ENCODE data around the gene MAP1LC3B.

Gene MAP1LC3B

DNA sequence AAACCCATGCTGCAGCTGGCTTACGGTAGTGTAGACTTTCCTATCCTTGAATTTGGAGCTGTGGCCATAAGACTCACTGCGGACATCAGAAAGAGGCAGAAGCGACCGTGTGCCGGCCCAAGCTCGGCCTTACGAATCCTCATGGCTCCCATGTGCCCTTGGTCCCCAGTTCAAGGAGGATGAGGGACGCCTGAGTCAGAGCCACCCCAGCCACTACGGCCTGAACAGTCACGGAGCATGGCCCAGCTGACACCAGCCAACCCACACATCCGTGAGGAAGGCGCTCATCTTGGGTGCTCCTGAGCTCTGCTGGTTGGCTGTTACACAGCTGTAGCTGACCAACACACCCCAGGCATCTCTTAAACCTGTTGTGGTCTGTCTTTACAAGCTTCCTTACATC lies 56.7 kb downstream of the MAP1LC3B start:
- CTCF ChIA-PET = no interaction called here
- Mint-ChIP-seq H3K9me3 (no peaks in the 10 kb centered on the region), H3K4me3 (no peak overlapping the region), H3K36me3 (peaks cover 17% of the 10 kb centered on the region), H3K4me1 (no peaks in the 10 kb centered on the region), H3K27me3 (no peaks in the 10 kb centered on the region), H3K27ac (no peak overlapping the region)
- no peak for DNase-seq

DNA sequence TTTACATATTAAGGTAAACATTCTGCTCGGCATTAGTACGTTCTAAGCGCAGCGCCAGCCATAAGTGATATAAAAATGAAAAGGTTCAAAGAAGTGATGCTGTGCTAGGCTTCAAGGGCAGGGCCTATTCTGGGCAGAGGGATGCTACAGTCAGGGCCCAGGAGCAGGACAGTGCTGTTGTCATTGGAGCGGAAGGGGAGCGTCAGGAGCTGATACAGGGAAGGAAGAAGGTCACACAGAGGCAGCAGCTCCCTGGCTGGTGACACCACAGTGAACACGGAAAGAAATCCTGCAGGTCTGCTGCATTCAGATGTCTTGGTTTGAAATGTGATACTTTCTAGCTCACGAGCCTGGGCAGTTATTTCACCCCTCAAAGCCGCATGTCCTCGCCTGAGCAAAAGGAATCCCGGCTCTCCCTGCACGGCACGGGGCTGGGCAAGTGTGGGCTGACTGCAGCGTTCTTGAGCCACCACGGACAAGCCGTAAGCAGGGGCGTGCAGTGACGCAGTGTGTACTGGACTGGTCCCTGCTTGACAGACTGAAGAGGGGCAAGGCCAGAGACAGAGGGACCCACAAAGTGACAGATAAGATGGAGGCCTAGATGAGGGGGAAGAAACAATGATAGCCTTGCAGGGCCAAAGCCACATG lies 59.6 kb downstream of the MAP1LC3B start:
- Mint-ChIP-seq H3K4me1 (no peaks in the 10 kb centered on the region), H3K36me3 (peaks cover 12% of the 10 kb centered on the region), H3K27ac (no peak overlapping the region), H3K4me3 (no peak overlapping the region), H3K27me3 (no peaks in the 10 kb centered on the region), H3K9me3 (no peaks in the 10 kb centered on the region)
- DNase-seq = no peak
- CTCF ChIA-PET = no interaction called here

DNA sequence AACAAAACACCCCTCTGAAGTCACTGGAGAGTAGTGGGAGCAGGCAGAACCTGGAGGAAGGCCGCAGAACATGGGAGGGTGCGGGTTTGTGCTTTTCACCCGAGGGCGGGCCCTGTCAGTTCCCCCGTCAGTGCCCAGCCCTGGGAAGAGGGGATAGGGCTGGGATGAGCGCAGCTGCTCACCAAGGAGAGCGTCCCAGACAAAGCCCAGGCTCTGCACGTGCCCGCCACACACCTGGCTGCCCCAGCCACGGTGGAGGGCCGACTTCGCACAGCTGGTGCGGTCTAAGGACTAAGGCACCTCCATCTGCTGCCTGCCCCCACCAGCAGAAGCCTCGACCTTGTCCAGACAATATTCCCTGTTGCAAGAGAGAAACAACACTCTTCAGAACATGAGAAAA lies 61.2 kb downstream of the MAP1LC3B start:
- no peak for DNase-seq
- H3K27me3 Mint-ChIP-seq = no peaks in the 10 kb centered on the region
- H3K27ac Mint-ChIP-seq = no peak overlapping the region
- H3K4me1 Mint-ChIP-seq = no peaks in the 10 kb centered on the region
- H3K4me3 Mint-ChIP-seq = no peak overlapping the region
- H3K9me3 Mint-ChIP-seq = no peaks in the 10 kb centered on the region
- CTCF ChIA-PET = no interaction called here
- peaks cover 5% of the 10 kb centered on the region for H3K36me3 Mint-ChIP-seq

Measured in activated naive CD4-positive, alpha-beta T cell treated with anti-CD3 and anti-CD28 coated beads, Interleukin-2, amount 10 ng/mL, durations not matched to agents 7 days and 5 days (primary cell).